Measurements from ENCODE around the gene GRM7.

The GRM7 gene

DNA sequence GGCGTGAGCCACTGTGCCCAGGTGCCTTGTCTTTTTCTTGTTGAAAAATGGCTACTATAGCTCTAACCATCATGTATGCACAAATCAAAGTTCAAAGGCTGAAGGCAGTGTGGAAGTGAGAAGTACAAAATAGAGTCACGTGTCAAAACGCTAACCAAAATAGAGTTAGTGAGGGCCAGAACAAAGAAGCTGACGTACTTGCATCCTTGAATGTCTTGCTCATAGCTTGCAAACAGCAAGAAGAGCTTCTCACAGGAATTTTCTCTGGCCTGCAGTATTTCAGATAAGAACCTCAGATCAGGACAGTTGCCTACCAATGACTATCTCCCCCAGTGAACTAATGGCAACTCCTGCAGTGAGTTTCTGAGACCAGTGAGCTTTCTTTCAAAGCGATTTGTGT, 713.5 kb downstream of the GRM7 start:
- in situ Hi-C loops (cut with HindIII; ENCODE audit: low sequenced_read_pairs) = no loop called here
- TF ChIP-seq, protein P1, sequence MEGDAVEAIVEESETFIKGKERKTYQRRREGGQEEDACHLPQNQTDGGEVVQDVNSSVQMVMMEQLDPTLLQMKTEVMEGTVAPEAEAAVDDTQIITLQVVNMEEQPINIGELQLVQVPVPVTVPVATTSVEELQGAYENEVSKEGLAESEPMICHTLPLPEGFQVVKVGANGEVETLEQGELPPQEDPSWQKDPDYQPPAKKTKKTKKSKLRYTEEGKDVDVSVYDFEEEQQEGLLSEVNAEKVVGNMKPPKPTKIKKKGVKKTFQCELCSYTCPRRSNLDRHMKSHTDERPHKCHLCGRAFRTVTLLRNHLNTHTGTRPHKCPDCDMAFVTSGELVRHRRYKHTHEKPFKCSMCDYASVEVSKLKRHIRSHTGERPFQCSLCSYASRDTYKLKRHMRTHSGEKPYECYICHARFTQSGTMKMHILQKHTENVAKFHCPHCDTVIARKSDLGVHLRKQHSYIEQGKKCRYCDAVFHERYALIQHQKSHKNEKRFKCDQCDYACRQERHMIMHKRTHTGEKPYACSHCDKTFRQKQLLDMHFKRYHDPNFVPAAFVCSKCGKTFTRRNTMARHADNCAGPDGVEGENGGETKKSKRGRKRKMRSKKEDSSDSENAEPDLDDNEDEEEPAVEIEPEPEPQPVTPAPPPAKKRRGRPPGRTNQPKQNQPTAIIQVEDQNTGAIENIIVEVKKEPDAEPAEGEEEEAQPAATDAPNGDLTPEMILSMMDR (IDR thresholded peaks at IDR 0.05; ENCODE audit: low read depth, low read length, missing control alignments) = no peak

DNA sequence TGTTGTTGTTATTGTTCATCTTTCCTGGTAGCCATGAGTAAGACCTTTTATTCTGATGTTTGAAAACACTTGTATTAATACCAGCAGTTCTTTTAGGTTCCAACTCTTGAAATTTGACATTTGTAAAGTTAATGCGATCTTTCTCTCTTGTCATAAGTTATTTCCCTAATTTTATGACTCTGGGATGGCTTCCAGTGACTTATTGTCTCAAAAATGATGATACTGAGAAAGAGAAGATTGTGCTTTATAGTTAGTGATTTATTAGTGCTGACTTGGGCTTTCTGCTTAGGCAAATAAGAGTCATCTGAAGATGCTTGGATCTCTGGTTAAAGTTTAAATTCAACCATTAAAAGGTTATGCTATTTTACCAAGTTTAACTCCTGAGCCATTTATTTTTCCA, 715.2 kb downstream of the GRM7 start:
- TF ChIP-seq, protein P1 (IDR thresholded peaks at IDR 0.05; ENCODE audit: low read depth, low read length, missing control alignments) = no peak
- no peak overlapping the region for H3K4me3 ChIP-seq (ENCODE audit: low read depth, low read length)
- in situ Hi-C loops (cut with HindIII; ENCODE audit: low sequenced_read_pairs) = no loop called here
- DNase-seq (ENCODE audit: low read depth) = no peak

More for the DNA sequence above, 713.5 kb downstream of the GRM7 start:
- no peak for DNase-seq (ENCODE audit: low read depth)
- no peak overlapping the region for H3K4me3 ChIP-seq (ENCODE audit: low read depth, low read length)

DNA sequence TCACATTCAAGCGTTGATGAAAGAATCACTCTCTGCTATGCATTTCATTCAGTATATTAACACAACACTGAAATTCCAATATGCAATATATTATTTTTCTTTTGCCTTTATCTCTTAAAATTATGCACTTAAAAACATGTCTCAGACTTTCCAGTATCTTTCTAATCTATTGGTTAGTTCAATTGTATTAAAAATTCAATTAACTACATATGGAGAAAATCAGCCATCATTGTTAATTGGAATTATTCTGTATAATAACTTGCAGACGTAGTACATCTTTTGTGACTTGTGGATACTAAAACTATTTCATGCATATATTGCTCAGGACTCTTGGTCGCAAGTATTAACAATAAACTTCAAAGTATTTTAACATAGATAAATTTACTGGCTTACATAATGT, 715.6 kb downstream of the GRM7 start:
- in situ Hi-C loops (cut with HindIII; ENCODE audit: low sequenced_read_pairs) = no loop called here

DNA sequence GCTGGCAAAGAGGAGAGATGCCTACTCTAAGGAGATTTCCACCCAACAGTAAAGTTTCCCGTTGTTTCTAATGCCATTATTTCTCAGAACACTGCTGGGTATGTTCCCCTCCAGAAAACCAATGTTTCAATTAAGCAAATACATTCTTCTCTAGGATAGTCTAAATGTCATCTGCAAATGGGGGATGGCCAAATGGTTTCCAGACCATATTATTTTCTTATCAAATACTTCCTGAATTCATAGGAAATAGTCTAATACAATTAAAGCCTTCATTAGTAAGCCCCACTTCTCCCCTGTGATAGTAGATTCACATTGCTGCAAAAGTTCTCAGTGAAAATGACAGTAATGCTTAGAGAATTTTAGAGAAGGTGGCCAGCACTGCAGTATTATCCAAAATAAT, 716.6 kb downstream of the GRM7 start:
- no peak for DNase-seq (ENCODE audit: low read depth)
- TF ChIP-seq, protein P1 (IDR thresholded peaks at IDR 0.05; ENCODE audit: low read depth, low read length, missing control alignments) = no peak
- in situ Hi-C loops (cut with HindIII; ENCODE audit: low sequenced_read_pairs) = no loop called here
- H3K4me3 ChIP-seq (ENCODE audit: low read depth, low read length) = no peak overlapping the region

More for the DNA sequence above, 715.6 kb downstream of the GRM7 start:
- DNase-seq (ENCODE audit: low read depth) = no peak
- TF ChIP-seq, protein P1 (IDR thresholded peaks at IDR 0.05; ENCODE audit: low read depth, low read length, missing control alignments) = no peak
- no peak overlapping the region for H3K4me3 ChIP-seq (ENCODE audit: low read depth, low read length)

DNA sequence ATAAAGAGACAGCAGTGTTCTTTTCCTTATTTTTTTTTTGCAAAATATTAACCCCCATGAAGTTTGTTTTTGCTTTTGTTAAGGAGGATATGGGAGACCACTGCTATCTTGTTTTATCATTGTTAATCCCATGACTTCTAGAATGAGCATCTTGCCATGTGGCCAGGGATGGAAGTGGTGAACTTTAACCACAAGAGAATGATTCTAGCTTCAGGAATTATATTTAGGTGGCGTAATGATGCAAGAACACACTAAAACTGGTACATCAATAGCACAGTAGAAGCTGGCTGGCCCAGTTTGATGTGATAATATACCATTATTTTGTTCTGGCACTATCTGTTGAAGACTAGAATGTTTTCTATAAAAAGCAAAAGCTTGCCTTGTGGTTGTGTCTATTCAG, 720.9 kb downstream of the GRM7 start:
- no peak for DNase-seq (ENCODE audit: low read depth)
- in situ Hi-C loops (cut with HindIII; ENCODE audit: low sequenced_read_pairs) = no loop called here

DNA sequence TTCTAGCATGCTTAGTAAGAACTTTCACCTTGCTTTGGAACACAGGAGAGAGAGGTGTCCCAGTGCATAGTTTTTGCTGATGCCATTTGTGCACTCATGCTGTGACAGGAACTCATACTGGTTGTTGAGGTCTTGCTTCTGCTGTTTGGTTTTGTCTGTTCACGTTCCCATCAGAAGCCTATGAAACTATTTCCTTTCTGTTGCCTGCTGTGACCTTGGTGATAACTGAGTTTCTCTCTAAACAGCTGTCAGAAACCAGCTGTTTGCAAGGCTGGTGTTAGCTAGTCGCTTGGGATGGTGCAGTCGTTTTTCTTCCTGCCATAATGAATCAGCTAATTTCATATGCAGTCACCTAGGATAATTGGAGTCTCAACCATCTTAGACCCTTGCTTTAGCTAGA, 724.1 kb downstream of the GRM7 start:
- H3K4me3 ChIP-seq (ENCODE audit: low read depth, low read length) = no peak overlapping the region
- DNase-seq (ENCODE audit: low read depth) = no peak
- in situ Hi-C loops (cut with HindIII; ENCODE audit: low sequenced_read_pairs) = no loop called here
- TF ChIP-seq, protein P1 (IDR thresholded peaks at IDR 0.05; ENCODE audit: low read depth, low read length, missing control alignments) = no peak

More for the DNA sequence above, 720.9 kb downstream of the GRM7 start:
- TF ChIP-seq, protein P1 (IDR thresholded peaks at IDR 0.05; ENCODE audit: low read depth, low read length, missing control alignments) = no peak
- H3K4me3 ChIP-seq (ENCODE audit: low read depth, low read length) = no peak overlapping the region

DNA sequence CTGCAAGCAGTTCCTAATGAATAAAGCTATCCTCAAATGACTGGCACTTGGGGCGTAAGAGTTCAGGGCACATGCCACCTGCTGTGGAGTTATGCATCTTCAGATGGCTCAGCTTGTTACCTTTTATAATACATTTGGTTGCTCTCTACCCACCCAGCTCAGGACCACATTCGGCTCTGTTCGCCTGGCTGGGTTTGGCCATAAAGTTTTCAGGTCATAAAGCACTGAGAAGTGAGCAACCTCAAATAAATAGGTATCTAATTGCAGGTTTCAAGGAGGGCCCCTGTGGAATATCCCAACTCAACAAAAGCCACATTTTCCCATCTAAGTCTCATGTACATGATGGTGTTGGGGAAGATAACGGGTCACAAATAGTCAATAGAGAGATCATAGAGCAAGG, 727.3 kb downstream of the GRM7 start:
- no peak overlapping the region for H3K4me3 ChIP-seq (ENCODE audit: low read depth, low read length)
- in situ Hi-C loops (cut with HindIII; ENCODE audit: low sequenced_read_pairs) = no loop called here
- TF ChIP-seq, protein P1 (IDR thresholded peaks at IDR 0.05; ENCODE audit: low read depth, low read length, missing control alignments) = no peak
- DNase-seq (ENCODE audit: low read depth) = no peak
